HL-60 (cell line): ENCODE measurements around the gene SLC35E4.

Experiments used
- DNase-seq, 2 experiments: peaks; one replicate each; pipeline ENCODE4 v3.0.0-alpha.2; 2010 to 2020; ENCODE audit warnings: low read depth in 1 of 2, low spot score in 1 of 2
- H3K27ac ChIP-seq: fragments of 250-450 bp; sonication (Bioruptor Pico); replicated peaks from 2 replicates; pipeline ENCODE4 v1.5.1; 2020; ENCODE audit warnings: mild to moderate bottlenecking, moderate library complexity
- H3K27me3 ChIP-seq: fragments of 250-450 bp; sonication (Bioruptor Pico); 2 replicates; pipeline ENCODE4 v1.5.1; 2021; ENCODE audit warnings: mild to moderate bottlenecking, moderate library complexity; ENCODE audit not compliant: insufficient read depth, poor library complexity, severe bottlenecking
- H3K4me3 ChIP-seq: replicated peaks from 2 replicates; pipeline ENCODE4 v1.5.1; 2011; ENCODE audit warnings: mild to moderate bottlenecking, control low read depth, low read length; ENCODE audit not compliant: insufficient read depth
- GABPA ChIP-seq: IDR thresholded peaks from 2 replicates; pipeline ENCODE4 v1.6.1; 2012; ENCODE audit warnings: low read depth
- POLR2AphosphoS5 ChIP-seq: IDR thresholded peaks from 2 replicates; pipeline ENCODE4 v1.6.1; 2012; ENCODE audit warnings: low read depth
- REST ChIP-seq: IDR thresholded peaks from 2 replicates; pipeline ENCODE4 v1.6.1; 2012; ENCODE audit warnings: low read depth; ENCODE audit not compliant: insufficient replicate concordance
- SPI1 ChIP-seq: IDR thresholded peaks from 2 replicates; pipeline ENCODE4 v1.6.1; 2012; ENCODE audit warnings: low read depth, mild to moderate bottlenecking, borderline replicate concordance
- TF ChIP-seq, protein P1 (sequence below): IDR thresholded peaks from one replicate; pipeline ENCODE4 v1.5.1; 2011; ENCODE audit warnings: low read length, control low read depth, inconsistent platforms; ENCODE audit not compliant: insufficient read depth

Gene SLC35E4

GRCh38 chr22:30671071-30671470 is 35.5 kb downstream of the SLC35E4 start:
- H3K4me3 ChIP-seq: no peak overlapping the region
- DNase-seq: no peak
- TF ChIP-seq GABPA: no peak
- TF ChIP-seq, protein P1, sequence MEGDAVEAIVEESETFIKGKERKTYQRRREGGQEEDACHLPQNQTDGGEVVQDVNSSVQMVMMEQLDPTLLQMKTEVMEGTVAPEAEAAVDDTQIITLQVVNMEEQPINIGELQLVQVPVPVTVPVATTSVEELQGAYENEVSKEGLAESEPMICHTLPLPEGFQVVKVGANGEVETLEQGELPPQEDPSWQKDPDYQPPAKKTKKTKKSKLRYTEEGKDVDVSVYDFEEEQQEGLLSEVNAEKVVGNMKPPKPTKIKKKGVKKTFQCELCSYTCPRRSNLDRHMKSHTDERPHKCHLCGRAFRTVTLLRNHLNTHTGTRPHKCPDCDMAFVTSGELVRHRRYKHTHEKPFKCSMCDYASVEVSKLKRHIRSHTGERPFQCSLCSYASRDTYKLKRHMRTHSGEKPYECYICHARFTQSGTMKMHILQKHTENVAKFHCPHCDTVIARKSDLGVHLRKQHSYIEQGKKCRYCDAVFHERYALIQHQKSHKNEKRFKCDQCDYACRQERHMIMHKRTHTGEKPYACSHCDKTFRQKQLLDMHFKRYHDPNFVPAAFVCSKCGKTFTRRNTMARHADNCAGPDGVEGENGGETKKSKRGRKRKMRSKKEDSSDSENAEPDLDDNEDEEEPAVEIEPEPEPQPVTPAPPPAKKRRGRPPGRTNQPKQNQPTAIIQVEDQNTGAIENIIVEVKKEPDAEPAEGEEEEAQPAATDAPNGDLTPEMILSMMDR: no peak
- no peak for TF ChIP-seq POLR2AphosphoS5
- no peak for TF ChIP-seq REST
- no peak for TF ChIP-seq SPI1
- H3K27me3 ChIP-seq: peaks cover 6% of the 10 kb centered on the region
- no peak overlapping the region for H3K27ac ChIP-seq

DNA sequence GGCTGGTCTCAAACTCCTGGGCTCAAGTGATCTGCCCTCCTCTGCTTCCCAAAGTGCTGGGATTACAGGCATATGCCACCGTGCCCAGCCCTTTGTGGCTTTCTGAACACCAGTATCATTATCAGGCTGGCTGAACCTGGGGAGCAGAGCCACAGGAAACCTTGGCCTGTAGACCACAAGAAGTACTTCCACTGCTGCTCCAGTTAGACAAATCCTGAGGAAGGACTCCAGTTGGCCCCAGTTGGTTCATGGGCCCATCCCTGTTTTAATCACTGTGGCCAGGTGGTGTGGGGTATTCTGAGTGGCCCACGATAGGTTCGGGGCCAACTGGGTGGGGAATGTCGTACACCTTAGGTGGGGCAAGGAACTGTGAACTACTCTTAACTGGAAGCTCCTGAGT is 37.6 kb downstream of the SLC35E4 start:
- H3K4me3 ChIP-seq: no peak overlapping the region
- DNase-seq: no peak
- no peak overlapping the region for H3K27ac ChIP-seq
- TF ChIP-seq POLR2AphosphoS5: no peak
- TF ChIP-seq, protein P1: no peak
- no peak for TF ChIP-seq GABPA
- no peak for TF ChIP-seq REST
- no peak for TF ChIP-seq SPI1
- H3K27me3 ChIP-seq: peaks cover 8% of the 10 kb centered on the region

DNA sequence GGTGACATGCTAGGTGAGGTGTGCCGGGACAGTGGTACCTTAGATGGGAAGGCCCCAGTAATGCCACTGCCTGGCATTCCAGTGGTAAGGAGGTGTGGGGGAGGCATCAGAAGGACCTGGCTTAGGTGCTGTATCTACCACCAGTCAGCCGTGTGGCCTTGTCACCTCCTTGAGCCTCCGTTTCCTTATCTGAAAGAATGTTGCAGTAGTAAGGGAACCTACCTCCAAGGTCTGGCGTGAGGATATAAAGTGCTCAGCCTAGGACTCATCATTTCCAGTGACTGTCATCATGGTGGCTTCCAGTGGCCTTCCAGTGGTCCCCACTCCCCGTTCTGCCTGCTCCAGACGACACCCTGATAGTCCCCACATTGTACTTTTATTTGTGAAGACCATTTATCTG is 38.9 kb downstream of the SLC35E4 start:
- H3K27ac ChIP-seq: no peak overlapping the region
- TF ChIP-seq, protein P1: no peak
- no peak for TF ChIP-seq GABPA
- TF ChIP-seq SPI1: no peak
- TF ChIP-seq REST: no peak
- TF ChIP-seq POLR2AphosphoS5: no peak
- DNase-seq: no peak
- H3K4me3 ChIP-seq: no peak overlapping the region
- H3K27me3 ChIP-seq: peaks cover 13% of the 10 kb centered on the region
